Measurements from ENCODE around the gene PSMA3.

Gene PSMA3

DNA sequence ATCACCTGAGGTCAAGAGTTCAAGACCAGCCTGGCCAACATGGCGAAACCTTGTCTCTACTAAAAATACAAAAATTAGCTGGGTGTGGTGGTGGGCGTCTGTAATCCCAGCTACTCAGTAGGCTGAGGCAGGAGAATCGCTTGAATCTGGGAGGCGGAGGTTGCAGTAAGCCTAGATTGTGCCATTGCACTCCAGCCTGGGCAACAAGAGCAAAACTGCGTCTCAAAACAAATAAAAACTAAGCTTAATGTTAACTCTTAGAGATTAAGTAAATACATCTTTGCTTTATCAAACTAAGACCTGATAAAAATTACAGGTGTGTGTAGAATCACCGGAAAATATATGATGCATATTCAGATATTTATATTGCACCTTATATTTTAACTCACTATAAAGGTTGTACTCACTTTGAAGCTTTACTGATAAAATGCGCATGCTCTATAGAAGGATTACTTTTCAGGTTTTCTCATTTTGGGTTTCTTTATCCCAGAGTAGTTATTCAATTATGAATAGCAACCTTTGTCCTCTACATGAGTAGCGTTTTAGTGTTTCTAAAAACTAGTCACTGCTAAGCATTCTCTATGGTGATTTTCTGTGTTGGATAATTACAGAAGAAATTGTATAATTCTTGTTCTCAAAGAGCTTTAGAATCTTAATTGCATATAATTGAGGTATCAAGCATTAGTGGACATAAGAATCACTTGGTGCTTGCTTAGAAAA lies 63.1 kb downstream of the PSMA3 start:
- no peaks in the 10 kb centered on the region for H3K79me2 ChIP-seq (ENCODE audit: insufficient read depth, low read depth)
- no peaks in the 10 kb centered on the region for H3K27me3 ChIP-seq (ENCODE audit: insufficient read depth, low read depth)
- no peak overlapping the region for H3K4me3 ChIP-seq (IDR thresholded peaks at IDR 0.05; ENCODE audit: insufficient read depth, low read depth, low read length)
- no peaks in the 10 kb centered on the region for H4K20me1 ChIP-seq (ENCODE audit: insufficient read depth)
- H3K27ac ChIP-seq = no peak overlapping the region
- H3K4me2 ChIP-seq = no peak overlapping the region
- TF ChIP-seq, protein P1, sequence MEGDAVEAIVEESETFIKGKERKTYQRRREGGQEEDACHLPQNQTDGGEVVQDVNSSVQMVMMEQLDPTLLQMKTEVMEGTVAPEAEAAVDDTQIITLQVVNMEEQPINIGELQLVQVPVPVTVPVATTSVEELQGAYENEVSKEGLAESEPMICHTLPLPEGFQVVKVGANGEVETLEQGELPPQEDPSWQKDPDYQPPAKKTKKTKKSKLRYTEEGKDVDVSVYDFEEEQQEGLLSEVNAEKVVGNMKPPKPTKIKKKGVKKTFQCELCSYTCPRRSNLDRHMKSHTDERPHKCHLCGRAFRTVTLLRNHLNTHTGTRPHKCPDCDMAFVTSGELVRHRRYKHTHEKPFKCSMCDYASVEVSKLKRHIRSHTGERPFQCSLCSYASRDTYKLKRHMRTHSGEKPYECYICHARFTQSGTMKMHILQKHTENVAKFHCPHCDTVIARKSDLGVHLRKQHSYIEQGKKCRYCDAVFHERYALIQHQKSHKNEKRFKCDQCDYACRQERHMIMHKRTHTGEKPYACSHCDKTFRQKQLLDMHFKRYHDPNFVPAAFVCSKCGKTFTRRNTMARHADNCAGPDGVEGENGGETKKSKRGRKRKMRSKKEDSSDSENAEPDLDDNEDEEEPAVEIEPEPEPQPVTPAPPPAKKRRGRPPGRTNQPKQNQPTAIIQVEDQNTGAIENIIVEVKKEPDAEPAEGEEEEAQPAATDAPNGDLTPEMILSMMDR (conservative IDR thresholded peaks at IDR 0.05; ENCODE audit: low read depth, low read length) = no peak
- H3K36me3 ChIP-seq (ENCODE audit: insufficient read depth) = no peaks in the 10 kb centered on the region
- H3K9ac ChIP-seq = no peak overlapping the region
- no peak overlapping the region for H2AFZ ChIP-seq (ENCODE audit: low read depth)
- no peaks in the 10 kb centered on the region for H3K4me1 ChIP-seq (ENCODE audit: low read depth, poor library complexity, severe bottlenecking)

DNA sequence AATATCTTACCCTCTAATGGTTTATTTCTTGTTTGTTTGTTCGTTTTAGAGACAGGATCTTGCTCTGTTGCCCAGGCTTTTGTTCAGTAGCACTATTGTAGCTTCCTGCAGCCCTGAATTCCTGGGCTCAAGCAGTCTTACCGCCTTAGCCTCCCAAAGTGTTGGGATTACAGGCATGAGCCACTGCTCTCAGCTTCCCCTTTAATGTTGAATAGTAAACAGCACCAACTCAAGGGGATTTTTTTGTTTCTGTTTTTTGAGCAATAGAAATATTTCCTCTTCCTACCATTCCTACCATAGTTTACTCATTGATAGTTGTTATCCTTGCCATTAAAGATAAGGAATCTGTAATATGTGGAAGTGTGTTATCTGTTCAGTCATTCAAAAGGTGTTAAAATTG lies 64.4 kb downstream of the PSMA3 start:
- no peak overlapping the region for H3K9ac ChIP-seq
- no peaks in the 10 kb centered on the region for H3K36me3 ChIP-seq (ENCODE audit: insufficient read depth)
- TF ChIP-seq, protein P1 (conservative IDR thresholded peaks at IDR 0.05; ENCODE audit: low read depth, low read length) = no peak

DNA sequence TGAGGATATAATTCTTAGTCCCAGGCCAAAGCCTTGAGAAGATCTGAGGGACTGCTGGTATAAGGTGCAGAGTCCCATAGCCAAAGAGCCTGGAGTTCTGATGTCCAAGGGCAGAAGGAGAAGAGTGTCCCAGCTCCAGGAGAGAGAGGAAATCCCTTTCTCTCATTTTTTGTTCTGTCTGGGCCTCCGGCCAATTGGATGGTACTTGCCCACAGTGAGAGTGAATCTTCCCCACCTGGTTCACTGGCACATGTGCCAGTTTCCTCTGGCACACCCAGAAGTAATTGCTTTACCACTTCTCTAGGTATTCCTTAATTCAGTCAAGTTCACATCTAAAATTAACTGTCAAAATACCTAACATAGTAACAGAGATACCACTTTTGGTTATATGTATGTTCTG lies 69.1 kb downstream of the PSMA3 start:
- Histone ChIP-seq H2AFZ (ENCODE audit: low read depth) (no peak overlapping the region), H3K27ac (no peak overlapping the region), H3K27me3 (ENCODE audit: insufficient read depth, low read depth) (no peaks in the 10 kb centered on the region), H3K4me3 (IDR thresholded peaks at IDR 0.05; ENCODE audit: insufficient read depth, low read depth, low read length) (no peak overlapping the region), H3K36me3 (ENCODE audit: insufficient read depth) (no peaks in the 10 kb centered on the region), H3K4me2 (no peak overlapping the region), H3K4me1 (ENCODE audit: low read depth, poor library complexity, severe bottlenecking) (no peaks in the 10 kb centered on the region), H3K9ac (no peak overlapping the region), H3K79me2 (ENCODE audit: insufficient read depth, low read depth) (no peaks in the 10 kb centered on the region), H4K20me1 (ENCODE audit: insufficient read depth) (no peaks in the 10 kb centered on the region)
- TF ChIP-seq, protein P1 (conservative IDR thresholded peaks at IDR 0.05; ENCODE audit: low read depth, low read length) = no peak

More for the DNA sequence above, 64.4 kb downstream of the PSMA3 start:
- Histone ChIP-seq H3K79me2 (ENCODE audit: insufficient read depth, low read depth) (no peaks in the 10 kb centered on the region), H3K4me2 (no peak overlapping the region), H3K4me3 (IDR thresholded peaks at IDR 0.05; ENCODE audit: insufficient read depth, low read depth, low read length) (no peak overlapping the region), H2AFZ (ENCODE audit: low read depth) (no peak overlapping the region), H4K20me1 (ENCODE audit: insufficient read depth) (no peaks in the 10 kb centered on the region), H3K27ac (no peak overlapping the region), H3K27me3 (ENCODE audit: insufficient read depth, low read depth) (no peaks in the 10 kb centered on the region), H3K4me1 (ENCODE audit: low read depth, poor library complexity, severe bottlenecking) (no peaks in the 10 kb centered on the region)

DNA sequence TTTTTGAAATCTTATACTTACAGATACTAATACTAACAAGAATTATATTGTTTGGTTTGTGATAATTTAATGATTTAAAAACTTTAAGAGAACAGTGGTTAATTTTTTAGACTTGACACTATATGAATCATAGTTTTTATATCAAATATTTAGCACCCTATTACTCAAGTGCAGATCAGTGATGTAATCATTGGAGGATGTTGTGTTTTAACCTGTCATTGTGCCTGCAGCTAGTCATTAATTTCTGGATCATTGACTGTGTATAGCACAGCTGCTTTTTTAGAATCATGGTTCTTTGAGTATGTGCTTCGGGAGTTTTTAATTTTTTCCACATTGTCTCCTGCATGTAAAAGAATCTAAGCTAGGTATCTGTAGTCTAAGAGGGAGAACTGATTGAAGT lies 71.0 kb downstream of the PSMA3 start:
- TF ChIP-seq, protein P1 (conservative IDR thresholded peaks at IDR 0.05; ENCODE audit: low read depth, low read length) = no peak
- Histone ChIP-seq H3K79me2 (ENCODE audit: insufficient read depth, low read depth) (no peaks in the 10 kb centered on the region), H3K36me3 (ENCODE audit: insufficient read depth) (no peaks in the 10 kb centered on the region), H3K4me1 (ENCODE audit: low read depth, poor library complexity, severe bottlenecking) (no peaks in the 10 kb centered on the region), H4K20me1 (ENCODE audit: insufficient read depth) (no peaks in the 10 kb centered on the region), H3K4me2 (no peak overlapping the region), H2AFZ (ENCODE audit: low read depth) (no peak overlapping the region), H3K27ac (no peak overlapping the region), H3K27me3 (ENCODE audit: insufficient read depth, low read depth) (no peaks in the 10 kb centered on the region), H3K9ac (no peak overlapping the region), H3K4me3 (IDR thresholded peaks at IDR 0.05; ENCODE audit: insufficient read depth, low read depth, low read length) (no peak overlapping the region)

All from KMS-11 (cell line).